Measurements from ENCODE around the gene HDAC7.

GRCh38 chr12:47793015-47793681, 26.6 kb downstream of the HDAC7 start:
- TF ChIP-seq, protein P1, sequence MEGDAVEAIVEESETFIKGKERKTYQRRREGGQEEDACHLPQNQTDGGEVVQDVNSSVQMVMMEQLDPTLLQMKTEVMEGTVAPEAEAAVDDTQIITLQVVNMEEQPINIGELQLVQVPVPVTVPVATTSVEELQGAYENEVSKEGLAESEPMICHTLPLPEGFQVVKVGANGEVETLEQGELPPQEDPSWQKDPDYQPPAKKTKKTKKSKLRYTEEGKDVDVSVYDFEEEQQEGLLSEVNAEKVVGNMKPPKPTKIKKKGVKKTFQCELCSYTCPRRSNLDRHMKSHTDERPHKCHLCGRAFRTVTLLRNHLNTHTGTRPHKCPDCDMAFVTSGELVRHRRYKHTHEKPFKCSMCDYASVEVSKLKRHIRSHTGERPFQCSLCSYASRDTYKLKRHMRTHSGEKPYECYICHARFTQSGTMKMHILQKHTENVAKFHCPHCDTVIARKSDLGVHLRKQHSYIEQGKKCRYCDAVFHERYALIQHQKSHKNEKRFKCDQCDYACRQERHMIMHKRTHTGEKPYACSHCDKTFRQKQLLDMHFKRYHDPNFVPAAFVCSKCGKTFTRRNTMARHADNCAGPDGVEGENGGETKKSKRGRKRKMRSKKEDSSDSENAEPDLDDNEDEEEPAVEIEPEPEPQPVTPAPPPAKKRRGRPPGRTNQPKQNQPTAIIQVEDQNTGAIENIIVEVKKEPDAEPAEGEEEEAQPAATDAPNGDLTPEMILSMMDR (IDR thresholded peaks at IDR 0.05) = no peak
- no peak for TF ChIP-seq POLR2A (IDR thresholded peaks at IDR 0.05)
